Thymus (tissue), 11 donors: ENCODE results near the gene ZNF814. TPM values are rescaled to one million over a fixed set of nuclear protein-coding genes. Genes with fewer than 3 reads are reported as not detected.
"Not testable (repeated sequence)": the region's sequence is repeated elsewhere in the genome, so short reads cannot be mapped to it uniquely, and the experiment has no call there.

Experiments
- DNase-seq, 9 donors: peaks; one replicate each; pipeline ENCODE4 v3.0.0-alpha.2; 2013; ENCODE audit warnings: low spot score in 9 of 9, low read depth in 6 of 9, missing footprints in 1 of 9
- H3K27ac ChIP-seq, 2 donors: one replicate each; pipeline ENCODE4 v1.5.1; 2013; ENCODE audit warnings: control low read depth in 1 of 2, low read depth in 1 of 2, low read length in 1 of 2, mild to moderate bottlenecking in 1 of 2, moderate library complexity in 1 of 2
- H3K27me3 ChIP-seq, 2 donors: one replicate each; pipeline ENCODE4 v1.5.1; 2013; ENCODE audit warnings: low read length in 1 of 2; ENCODE audit not compliant: control insufficient read depth in 2 of 2, insufficient read depth in 1 of 2
- H3K36me3 ChIP-seq, 2 donors: one replicate each; pipeline ENCODE4 v1.5.1; 2013; ENCODE audit warnings: low read length in 1 of 2, mild to moderate bottlenecking in 1 of 2, moderate library complexity in 1 of 2; ENCODE audit not compliant: control insufficient read depth in 2 of 2, insufficient read depth in 2 of 2
- H3K4me1 ChIP-seq, 2 donors: one replicate each; pipeline ENCODE4 v1.5.1; 2013; ENCODE audit warnings: low read length in 2 of 2; ENCODE audit not compliant: control insufficient read depth in 2 of 2, insufficient read depth in 2 of 2
- H3K4me3 ChIP-seq, 2 donors: one replicate each; pipeline ENCODE4 v1.5.1; 2013; ENCODE audit warnings: low read length in 2 of 2, control low read depth in 1 of 2, mild to moderate bottlenecking in 1 of 2
- H3K9me3 ChIP-seq, 2 donors: one replicate each; pipeline ENCODE4 v1.5.1; 2013; ENCODE audit warnings: low read length in 1 of 2, mild to moderate bottlenecking in 1 of 2; ENCODE audit not compliant: control insufficient read depth in 2 of 2, insufficient read depth in 1 of 2
- WGBS: extraction: QIAGEN DNeasy Blood & Tissue Kit; methylation state at CpG from one replicate; pipeline ENCODE4 v1.1.7; 2013; 5-methylcytosine and 5-hydroxymethylcytosine counted together
- polyA plus RNA-seq: library from polyadenylated mRNA; stranded (reverse); fragments of 200-250 nt; gene quantifications from one replicate; pipeline ENCODE4 v1.2.3, GENCODE V29; 2013
- total RNA-seq: library from RNA; stranded (reverse); fragments of 120-200 nt; gene quantifications from one replicate; pipeline ENCODE4 v1.2.4, GENCODE V29; 2013
- donor health status: healthy.

Gene ZNF814
- total and polyA plus RNA-seq, 2 donors: 16.7 to 19.5 TPM

GRCh38 chr19:57829316-57829715, 59.5 kb downstream of the ZNF814 start:
- no peaks in the 10 kb centered on the region for H3K9me3 ChIP-seq
- no peaks in the 10 kb centered on the region for H3K36me3 ChIP-seq
- no peak overlapping the region for H3K27ac ChIP-seq
- no peaks in the 10 kb centered on the region for H3K27me3 ChIP-seq
- no peaks in the 10 kb centered on the region for H3K4me1 ChIP-seq
- no peak for DNase-seq
- H3K4me3 ChIP-seq: no peak overlapping the region
- 97% methylated on average over 5 of the region's 5 CpGs for WGBS

DNA sequence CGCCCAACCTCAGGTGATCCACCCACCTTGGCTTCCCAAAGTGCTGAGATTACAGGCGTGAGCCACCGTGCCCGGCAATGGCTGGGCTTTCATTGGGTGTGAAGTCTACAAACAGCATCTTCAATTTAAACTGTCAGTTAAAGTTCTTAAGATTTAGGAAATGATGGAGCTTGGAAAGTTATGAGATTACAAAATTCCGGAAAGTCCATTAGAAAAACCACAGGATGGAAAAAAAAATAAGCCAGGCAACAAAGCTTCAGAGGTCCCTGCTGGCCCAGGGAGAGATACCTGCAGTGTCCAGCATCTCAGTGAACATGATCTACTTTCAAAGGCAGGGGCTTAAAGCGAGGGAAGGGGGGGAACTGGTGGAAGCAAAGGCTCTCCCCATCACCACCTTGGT, 63.3 kb downstream of the ZNF814 start:
- peaks cover 0 to 4% of the 10 kb centered on the region in 2 donors for H3K4me1 ChIP-seq
- DNase-seq: no peak
- no peak overlapping the region for H3K4me3 ChIP-seq
- H3K27me3 ChIP-seq: no peaks in the 10 kb centered on the region
- WGBS: 96% methylated on average over 6 of the region's 6 CpGs
- H3K36me3 ChIP-seq: no peaks in the 10 kb centered on the region
- no peak overlapping the region for H3K27ac ChIP-seq
- H3K9me3 ChIP-seq: no peaks in the 10 kb centered on the region

- 98% methylated on average over 4 of the region's 4 CpGs for WGBS
- not testable (repeated sequence) for DNase-seq, H3K27me3 ChIP-seq, H3K36me3 ChIP-seq, H3K4me3 ChIP-seq, H3K9me3 ChIP-seq, H3K27ac ChIP-seq, H3K4me1 ChIP-seq
Observed at GRCh38 chr19:57823608-57824007, 65.2 kb downstream of the ZNF814 start.

- not testable (repeated sequence) for H3K9me3 ChIP-seq, H3K27me3 ChIP-seq, DNase-seq, H3K36me3 ChIP-seq, H3K4me1 ChIP-seq, H3K4me3 ChIP-seq, H3K27ac ChIP-seq
- 95% methylated on average over 2 of the region's 2 CpGs for WGBS
Observed at GRCh38 chr19:57823155-57823554, 65.7 kb downstream of the ZNF814 start.

GRCh38 chr19:57821501-57821900, 67.3 kb downstream of the ZNF814 start:
- H3K27me3 ChIP-seq, H3K36me3 ChIP-seq, H3K4me3 ChIP-seq, H3K9me3 ChIP-seq, H3K4me1 ChIP-seq, DNase-seq, H3K27ac ChIP-seq: not testable (repeated sequence)
- WGBS: 98% methylated on average over 3 of the region's 3 CpGs

- H3K27ac ChIP-seq, H3K27me3 ChIP-seq, H3K36me3 ChIP-seq, H3K4me1 ChIP-seq, H3K9me3 ChIP-seq, H3K4me3 ChIP-seq, DNase-seq: not testable (repeated sequence)
- WGBS: 92% methylated on average over 3 of the region's 3 CpGs
Observed at GRCh38 chr19:57821095-57821494, 67.7 kb downstream of the ZNF814 start.

- Histone ChIP-seq H3K27me3 (no peaks in the 10 kb centered on the region), H3K4me1 (peaks cover 9% of the 10 kb centered on the region in 2 donors), H3K4me3 (peak overlapping the region in 1 of 2 donors; percentile 86), H3K36me3 (no peaks in the 10 kb centered on the region), H3K27ac (no peak overlapping the region), H3K9me3 (no peaks in the 10 kb centered on the region)
- WGBS: 93% methylated on average over 6 of the region's 6 CpGs
- no peak for DNase-seq
Observed at GRCh38 chr19:57820599-57820998, 68.2 kb downstream of the ZNF814 start.

- no peaks in the 10 kb centered on the region for H3K9me3 ChIP-seq
- H3K27ac ChIP-seq: peak overlapping the region; percentile 82 to 89
- H3K4me1 ChIP-seq: peaks cover 9 to 11% of the 10 kb centered on the region in 2 donors
- no peaks in the 10 kb centered on the region for H3K27me3 ChIP-seq
- WGBS: under 1% methylated on average over 44 of the region's 44 CpGs
- DNase-seq: peak; percentile 70 to 94 (median 87)
- no peaks in the 10 kb centered on the region for H3K36me3 ChIP-seq
- peak overlapping the region; percentile 86 to 98 for H3K4me3 ChIP-seq
Observed at GRCh38 chr19:57819475-57820148, 69.2 kb downstream of the ZNF814 start.

DNA sequence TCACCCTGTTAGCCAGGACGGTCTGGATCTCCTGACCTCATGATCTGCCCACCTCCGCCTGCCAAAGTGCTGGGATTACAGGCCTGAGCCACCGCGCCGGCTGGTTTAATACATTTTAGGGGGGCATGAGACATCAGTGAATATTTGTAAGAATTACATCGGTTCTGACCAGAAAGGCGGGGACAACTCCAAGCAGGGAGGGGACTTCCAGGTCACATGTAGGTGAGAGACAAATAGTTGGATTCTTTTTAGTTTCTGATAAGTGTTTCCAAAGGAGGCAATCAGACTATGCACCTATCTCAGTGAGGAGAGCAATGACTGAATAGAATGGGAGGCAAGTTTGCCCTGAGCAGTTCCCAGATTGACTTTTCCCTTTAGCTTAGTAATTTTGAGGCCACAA, 70.5 kb downstream of the ZNF814 start:
- peaks cover 15 to 19% of the 10 kb centered on the region in 2 donors for H3K4me1 ChIP-seq

More for the DNA sequence above, 70.5 kb downstream of the ZNF814 start:
- H3K27ac ChIP-seq: no peak overlapping the region
- no peak overlapping the region for H3K4me3 ChIP-seq
- no peaks in the 10 kb centered on the region for H3K36me3 ChIP-seq
- no peaks in the 10 kb centered on the region for H3K27me3 ChIP-seq
- 96% methylated on average over 7 of the region's 7 CpGs for WGBS
- no peak for DNase-seq
- H3K9me3 ChIP-seq: no peaks in the 10 kb centered on the region
